ENCODE data around the gene EPHA2. TPM values are rescaled to one million over a fixed set of nuclear protein-coding genes. Genes with fewer than 3 reads are reported as not detected.
A peak's percentile ranks its signal among the peaks of the same experiment; 100 is the strongest.

The EPHA2 gene
- polyA plus RNA-seq, 2 of the 4 experiments (the other 2 are of a cell fraction): 59.3 to 93.2 TPM

DNA sequence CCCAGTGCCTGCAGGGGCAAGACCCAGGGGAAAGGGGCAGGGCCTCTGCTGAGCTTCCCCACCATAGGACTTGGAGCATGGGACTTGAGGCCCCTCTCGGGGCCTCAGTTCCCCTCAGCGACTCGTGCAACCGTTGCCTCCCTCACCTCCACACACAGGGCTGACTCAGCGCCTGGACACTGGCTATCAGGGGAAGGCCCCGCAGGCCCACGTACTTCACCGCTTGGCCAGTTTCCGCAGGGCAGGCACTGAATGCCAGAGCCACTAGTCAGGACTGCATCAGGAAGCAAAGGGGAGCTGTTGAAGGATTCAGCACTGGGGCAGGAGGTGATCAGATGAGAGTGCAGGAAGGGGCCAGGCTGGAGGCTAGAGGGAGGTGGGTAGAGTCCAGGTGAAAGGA is 66.9 kb downstream of the EPHA2 start:
- FAIRE-seq: no peak
- TF ChIP-seq TP53 (CRISPR knock-in tag; IDR thresholded peaks at IDR 0.05) (no peak), HOXA7 (CRISPR knock-in tag; IDR thresholded peaks at IDR 0.05) (no peak), MAFK (IDR thresholded peaks at IDR 0.05; ENCODE audit: partially characterized antibody) (peak; percentile 18), BHLHE40 (IDR thresholded peaks at IDR 0.05; ENCODE audit: low read depth, low read length) (no peak)
- ATAC-seq: peak in 1 of 2 experiments; percentile 26; a peak in 1 of 6 replicates
- CTCF ChIA-PET: interaction anchor here (1.0 to 3.4 kb wide), 2 partner anchors 10 to 100 kb away, joined by 3 to 24 read pairs; no protein-coding TSS in a partner anchor
- no peaks in the 10 kb centered on the region for H3K4me1 ChIP-seq
- no peaks in the 10 kb centered on the region for H3K9me3 ChIP-seq
- H3K4me2 ChIP-seq: no peak overlapping the region
- WGBS (ENCODE audit: missing lambda C conversion rate): 100% methylated on average over 3 of the region's 9 CpGs
- peak overlapping the region in 1 of 2 experiments; percentile 52; a peak in 1 of 6 replicates for H3K27ac ChIP-seq
- POLR2A ChIA-PET: no interaction called here
- no peak overlapping the region for H3K4me3 ChIP-seq
- DNase-seq (ENCODE audit: low read depth in 1 of 2, low spot score in 1 of 2): no peak

DNA sequence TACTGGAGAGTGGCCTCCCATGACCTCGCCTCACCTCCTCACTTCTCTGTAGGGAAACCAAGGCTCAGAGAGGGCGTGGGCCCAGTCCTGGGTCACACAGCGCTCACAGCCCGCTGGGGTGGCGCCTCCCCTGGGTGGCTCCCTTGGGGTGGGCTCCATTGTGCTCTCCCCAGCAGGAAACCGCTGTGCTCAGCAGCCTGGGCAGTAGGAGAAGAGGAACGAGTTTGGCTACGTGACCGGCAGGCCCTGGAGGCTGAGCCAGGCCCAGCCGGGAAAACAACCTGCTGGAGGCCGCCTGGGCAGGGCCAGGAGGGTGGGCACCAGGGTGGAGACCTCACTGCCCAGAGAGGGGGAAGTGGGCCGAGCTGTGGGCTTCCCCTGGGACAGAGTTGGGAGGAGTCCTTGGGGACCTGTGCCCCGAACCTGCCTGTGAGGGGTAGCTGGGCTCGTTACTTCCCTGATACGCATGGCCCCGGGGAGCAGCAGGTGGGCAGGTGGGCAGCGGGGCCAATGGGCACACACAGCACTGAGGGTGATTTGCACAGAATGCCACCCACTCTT is 67.4 kb downstream of the EPHA2 start:
- 86% methylated on average over 11 of the region's 17 CpGs for WGBS (ENCODE audit: missing lambda C conversion rate)
- DNase-seq (ENCODE audit: low read depth in 1 of 2, low spot score in 1 of 2): no peak
- TF ChIP-seq PHF8 (IDR thresholded peaks at IDR 0.05; ENCODE audit: borderline replicate concordance, low read depth) (no peak), HOXB13 (CRISPR knock-in tag; IDR thresholded peaks at IDR 0.05; ENCODE audit: low read depth) (no peak), ZFP36 (IDR thresholded peaks at IDR 0.05; ENCODE audit: borderline replicate concordance, partially characterized antibody) (peak; percentile 8)
- TF ChIP-seq, protein P1, sequence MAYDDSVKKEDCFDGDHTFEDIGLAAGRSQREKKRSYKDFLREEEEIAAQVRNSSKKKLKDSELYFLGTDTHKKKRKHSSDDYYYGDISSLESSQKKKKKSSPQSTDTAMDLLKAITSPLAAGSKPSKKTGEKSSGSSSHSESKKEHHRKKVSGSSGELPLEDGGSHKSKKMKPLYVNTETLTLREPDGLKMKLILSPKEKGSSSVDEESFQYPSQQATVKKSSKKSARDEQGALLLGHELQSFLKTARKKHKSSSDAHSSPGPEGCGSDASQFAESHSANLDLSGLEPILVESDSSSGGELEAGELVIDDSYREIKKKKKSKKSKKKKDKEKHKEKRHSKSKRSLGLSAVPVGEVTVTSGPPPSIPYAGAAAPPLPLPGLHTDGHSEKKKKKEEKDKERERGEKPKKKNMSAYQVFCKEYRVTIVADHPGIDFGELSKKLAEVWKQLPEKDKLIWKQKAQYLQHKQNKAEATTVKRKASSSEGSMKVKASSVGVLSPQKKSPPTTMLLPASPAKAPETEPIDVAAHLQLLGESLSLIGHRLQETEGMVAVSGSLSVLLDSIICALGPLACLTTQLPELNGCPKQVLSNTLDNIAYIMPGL (CRISPR knock-in tag; IDR thresholded peaks at IDR 0.05; ENCODE audit: borderline replicate concordance): no peak
- FAIRE-seq: no peak
- H3K9me3 ChIP-seq: no peaks in the 10 kb centered on the region
- peaks cover 3% of the 10 kb centered on the region; the same call in 2 of the 3 replicates for H3K4me1 ChIP-seq
- ATAC-seq: no peak
- H3K4me3 ChIP-seq: no peak overlapping the region
- H3K27ac ChIP-seq: peak overlapping the region in 1 of 2 experiments; percentile 52; a peak in 1 of 6 replicates
- POLR2A ChIA-PET: no interaction called here
- CTCF ChIA-PET: interaction anchor here (1.5 to 3.4 kb wide), 2 partner anchors 9 to 155 kb away, joined by 3 to 24 read pairs; no protein-coding TSS in a partner anchor
- H3K4me2 ChIP-seq: no peak overlapping the region

DNA sequence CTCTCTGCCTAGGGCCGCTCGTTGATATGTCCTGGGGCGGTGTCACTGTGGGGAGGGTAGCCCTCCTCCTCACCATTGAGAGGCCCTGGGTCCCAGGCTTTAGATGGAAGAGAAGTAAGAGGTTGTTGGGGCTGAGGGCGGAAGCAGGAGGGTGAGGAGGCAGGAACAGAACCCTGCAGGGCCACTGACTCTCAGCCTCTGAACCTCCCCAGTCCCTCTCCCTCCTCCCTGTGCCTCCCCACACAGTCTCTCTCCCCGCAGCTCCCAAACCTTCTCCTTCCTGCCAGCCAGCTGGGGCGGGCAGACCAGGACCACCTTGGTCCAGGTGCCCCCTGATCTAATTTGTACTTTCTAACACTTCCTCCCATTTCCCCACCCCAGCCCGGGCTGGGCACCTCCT is 68.1 kb downstream of the EPHA2 start:
- H3K4me2 ChIP-seq: no peak overlapping the region
- FAIRE-seq: no peak
- POLR2A ChIA-PET: no interaction called here
- whole genome bisulfite sequencing (ENCODE audit: missing lambda C conversion rate): 58% methylated on average over 4 of the region's 7 CpGs
- H3K27ac ChIP-seq: peak overlapping the region in 1 of 2 experiments; percentile 43; a peak in 2 of 6 replicates
- ATAC-seq: no peak
- H3K9me3 ChIP-seq: no peaks in the 10 kb centered on the region
- TF ChIP-seq BHLHE40 (IDR thresholded peaks at IDR 0.05; ENCODE audit: low read depth, low read length) (no peak), EHF (CRISPR knock-in tag; IDR thresholded peaks at IDR 0.05) (no peak), FOSL2 (IDR thresholded peaks at IDR 0.05) (no peak), FOSL2 (CRISPR knock-in tag; IDR thresholded peaks at IDR 0.05) (no peak), TP53 (CRISPR knock-in tag; IDR thresholded peaks at IDR 0.05) (no peak)
- TF ChIP-seq, protein P2, sequence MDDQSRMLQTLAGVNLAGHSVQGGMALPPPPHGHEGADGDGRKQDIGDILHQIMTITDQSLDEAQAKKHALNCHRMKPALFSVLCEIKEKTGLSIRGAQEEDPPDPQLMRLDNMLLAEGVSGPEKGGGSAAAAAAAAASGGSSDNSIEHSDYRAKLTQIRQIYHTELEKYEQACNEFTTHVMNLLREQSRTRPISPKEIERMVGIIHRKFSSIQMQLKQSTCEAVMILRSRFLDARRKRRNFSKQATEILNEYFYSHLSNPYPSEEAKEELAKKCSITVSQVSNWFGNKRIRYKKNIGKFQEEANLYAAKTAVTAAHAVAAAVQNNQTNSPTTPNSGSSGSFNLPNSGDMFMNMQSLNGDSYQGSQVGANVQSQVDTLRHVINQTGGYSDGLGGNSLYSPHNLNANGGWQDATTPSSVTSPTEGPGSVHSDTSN (IDR thresholded peaks at IDR 0.05): no peak
- H3K4me3 ChIP-seq: no peak overlapping the region
- peaks cover 10% of the 10 kb centered on the region for H3K4me1 ChIP-seq
- CTCF ChIA-PET: interaction anchor here (1.5 to 3.4 kb wide), 2 partner anchors 9 to 156 kb away, joined by 3 to 24 read pairs; no protein-coding TSS in a partner anchor
- DNase-seq (ENCODE audit: low read depth in 1 of 2, low spot score in 1 of 2): no peak

DNA sequence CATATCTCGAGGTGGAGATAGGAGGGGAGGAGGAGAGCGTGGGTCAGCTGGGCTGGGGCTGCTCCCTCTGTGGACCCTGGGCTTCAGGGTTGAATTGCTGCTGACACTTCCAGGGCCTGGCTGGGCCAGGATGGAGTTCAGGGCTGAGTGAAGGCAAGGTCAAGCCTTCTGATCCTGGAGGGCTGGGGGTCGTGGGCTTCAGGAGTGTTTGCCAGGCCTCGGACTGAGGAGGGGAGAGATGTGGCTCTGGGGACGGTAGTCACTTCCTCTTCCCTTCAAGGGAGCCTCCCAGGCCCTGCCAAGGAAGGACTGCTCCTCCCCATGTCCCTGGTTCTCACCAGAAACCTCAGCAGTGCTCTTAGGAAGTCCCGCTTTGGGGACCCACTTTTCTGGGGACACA is 70.3 kb downstream of the EPHA2 start:
- peak overlapping the region in 1 of 2 experiments; percentile 45; a peak in 2 of 6 replicates for H3K27ac ChIP-seq
- DNase-seq (ENCODE audit: low read depth in 1 of 2, low spot score in 1 of 2) (no peak), ATAC-seq (no peak), FAIRE-seq (no peak)
- ChIA-PET CTCF (interaction anchor here (0.9 to 1.1 kb wide), 2 partner anchors 27 to 158 kb away, joined by 4 read pairs; no protein-coding TSS in a partner anchor), POLR2A (no interaction called here)
- H3K4me1 ChIP-seq: peaks cover 21% of the 10 kb centered on the region
- H3K4me2 ChIP-seq: no peak overlapping the region
- H3K4me3 ChIP-seq: no peak overlapping the region
- no peaks in the 10 kb centered on the region for H3K9me3 ChIP-seq
- TF ChIP-seq RARB (CRISPR knock-in tag; IDR thresholded peaks at IDR 0.05): no peak
- TF ChIP-seq HEYL (CRISPR knock-in tag; IDR thresholded peaks at IDR 0.05): no peak
- WGBS (ENCODE audit: missing lambda C conversion rate): 89% methylated on average over 4 of the region's 6 CpGs

Measured in A549 (cell line).